ENCODE data around the gene FAN1. TPM values are rescaled to one million over a fixed set of nuclear protein-coding genes. Genes with fewer than 3 reads are reported as not detected.

Gene FAN1
- total RNA-seq, 1 donor from 2014 or later, result 32.3 TPM

DNA sequence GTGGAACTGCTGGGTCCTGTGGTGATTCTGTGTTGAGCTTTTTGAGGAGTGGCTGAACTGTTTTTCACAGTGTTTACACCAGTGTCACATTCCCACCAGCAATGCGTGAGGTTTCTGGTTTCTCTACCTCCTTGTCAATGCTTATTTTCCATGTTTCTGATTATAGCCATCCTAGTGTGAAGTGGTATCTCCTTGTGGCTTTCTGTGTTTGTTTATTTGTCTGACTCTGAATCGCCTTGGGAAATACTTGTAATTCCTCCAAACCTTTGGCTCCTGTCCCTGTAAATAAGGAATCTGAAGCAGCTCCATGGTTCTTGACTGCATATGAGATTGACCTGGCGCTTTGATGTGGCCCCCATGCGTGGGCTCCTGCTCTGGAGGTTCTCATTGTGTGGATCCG lies 20.6 kb downstream of the FAN1 start:
- TF ChIP-seq, protein P1, sequence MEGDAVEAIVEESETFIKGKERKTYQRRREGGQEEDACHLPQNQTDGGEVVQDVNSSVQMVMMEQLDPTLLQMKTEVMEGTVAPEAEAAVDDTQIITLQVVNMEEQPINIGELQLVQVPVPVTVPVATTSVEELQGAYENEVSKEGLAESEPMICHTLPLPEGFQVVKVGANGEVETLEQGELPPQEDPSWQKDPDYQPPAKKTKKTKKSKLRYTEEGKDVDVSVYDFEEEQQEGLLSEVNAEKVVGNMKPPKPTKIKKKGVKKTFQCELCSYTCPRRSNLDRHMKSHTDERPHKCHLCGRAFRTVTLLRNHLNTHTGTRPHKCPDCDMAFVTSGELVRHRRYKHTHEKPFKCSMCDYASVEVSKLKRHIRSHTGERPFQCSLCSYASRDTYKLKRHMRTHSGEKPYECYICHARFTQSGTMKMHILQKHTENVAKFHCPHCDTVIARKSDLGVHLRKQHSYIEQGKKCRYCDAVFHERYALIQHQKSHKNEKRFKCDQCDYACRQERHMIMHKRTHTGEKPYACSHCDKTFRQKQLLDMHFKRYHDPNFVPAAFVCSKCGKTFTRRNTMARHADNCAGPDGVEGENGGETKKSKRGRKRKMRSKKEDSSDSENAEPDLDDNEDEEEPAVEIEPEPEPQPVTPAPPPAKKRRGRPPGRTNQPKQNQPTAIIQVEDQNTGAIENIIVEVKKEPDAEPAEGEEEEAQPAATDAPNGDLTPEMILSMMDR (IDR thresholded peaks at IDR 0.05; ENCODE audit: unreplicated experiment), result no peak
- no peak for DNase-seq (ENCODE audit: low spot score in 2 of 2, unreplicated experiment in 2 of 2)
- Mint-ChIP-seq H3K27ac (no peak overlapping the region), H3K36me3 (peaks cover 19% of the 10 kb centered on the region), H3K27me3 (ENCODE audit: low read depth) (no peaks in the 10 kb centered on the region), H3K4me1 (no peaks in the 10 kb centered on the region), H3K4me3 (no peak overlapping the region), H3K9me3 (no peaks in the 10 kb centered on the region)

DNA sequence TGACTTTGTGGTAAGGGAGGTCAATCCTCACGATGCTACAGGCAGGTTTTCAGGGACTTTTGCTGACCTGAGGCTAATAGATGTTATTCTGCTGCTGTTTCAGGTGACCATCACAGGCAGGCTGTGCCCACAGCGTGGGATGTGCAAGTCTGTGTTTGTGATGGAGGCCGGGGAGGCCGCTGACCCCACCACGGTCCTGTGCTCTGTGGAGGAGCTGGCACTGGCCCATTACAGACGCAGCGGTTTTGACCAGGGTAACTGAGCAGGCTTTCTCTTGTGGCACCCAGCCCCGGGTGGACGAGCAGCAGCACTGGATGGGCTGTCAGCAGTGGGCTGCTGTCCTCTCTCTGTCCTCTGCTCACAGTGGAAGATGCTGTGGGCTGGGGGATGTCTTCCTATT lies 22.0 kb downstream of the FAN1 start:
- H3K36me3 Mint-ChIP-seq, result peaks cover 20% of the 10 kb centered on the region
- no peak overlapping the region for H3K27ac Mint-ChIP-seq
- no peak for DNase-seq (ENCODE audit: low spot score in 2 of 2, unreplicated experiment in 2 of 2)
- H3K4me3 Mint-ChIP-seq, result no peak overlapping the region
- H3K27me3 Mint-ChIP-seq (ENCODE audit: low read depth), result no peaks in the 10 kb centered on the region
- TF ChIP-seq, protein P1 (IDR thresholded peaks at IDR 0.05; ENCODE audit: unreplicated experiment), result no peak
- H3K9me3 Mint-ChIP-seq, result no peaks in the 10 kb centered on the region
- H3K4me1 Mint-ChIP-seq, result no peaks in the 10 kb centered on the region

- TF ChIP-seq, protein P1 (IDR thresholded peaks at IDR 0.05; ENCODE audit: unreplicated experiment), result no peak
- Mint-ChIP-seq H3K9me3 (no peaks in the 10 kb centered on the region), H3K27ac (no peak overlapping the region), H3K36me3 (peaks cover 24% of the 10 kb centered on the region), H3K4me3 (no peak overlapping the region), H3K27me3 (ENCODE audit: low read depth) (no peaks in the 10 kb centered on the region), H3K4me1 (no peaks in the 10 kb centered on the region)
- DNase-seq (ENCODE audit: low spot score in 2 of 2, unreplicated experiment in 2 of 2), result no peak
Observed at GRCh38 chr15:30926161-30926560, 22.4 kb downstream of the FAN1 start.

- TF ChIP-seq, protein P1 (IDR thresholded peaks at IDR 0.05; ENCODE audit: unreplicated experiment), result no peak
- Mint-ChIP-seq H3K4me3 (no peak overlapping the region), H3K27me3 (ENCODE audit: low read depth) (no peaks in the 10 kb centered on the region), H3K27ac (no peak overlapping the region), H3K9me3 (no peaks in the 10 kb centered on the region), H3K36me3 (peaks cover 27% of the 10 kb centered on the region), H3K4me1 (no peaks in the 10 kb centered on the region)
- DNase-seq (ENCODE audit: low spot score in 2 of 2, unreplicated experiment in 2 of 2), result no peak
Observed at GRCh38 chr15:30927148-30927761, 23.5 kb downstream of the FAN1 start.

DNA sequence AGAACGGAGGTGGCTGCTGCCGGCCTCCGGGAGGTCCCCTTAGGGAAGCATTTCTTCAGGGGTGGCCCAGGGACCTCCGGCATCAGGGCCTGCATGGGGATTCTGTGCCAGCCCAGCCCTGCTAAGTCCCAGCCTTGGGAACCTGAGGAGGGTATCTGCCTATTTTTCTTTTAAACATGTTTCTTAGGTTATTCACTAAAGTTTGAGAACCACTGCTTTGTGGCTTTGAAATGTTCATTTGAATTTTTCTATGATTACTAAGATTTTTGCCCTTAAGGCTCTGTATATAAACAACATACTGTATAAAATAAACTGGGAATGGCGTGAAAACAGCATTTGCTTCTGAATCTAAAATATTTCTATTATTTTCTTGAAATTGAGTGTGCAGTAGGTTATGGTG lies 24.4 kb downstream of the FAN1 start:
- no peak overlapping the region for H3K4me3 Mint-ChIP-seq
- H3K9me3 Mint-ChIP-seq, result no peaks in the 10 kb centered on the region
- TF ChIP-seq, protein P1 (IDR thresholded peaks at IDR 0.05; ENCODE audit: unreplicated experiment), result no peak
- H3K36me3 Mint-ChIP-seq, result peaks cover 31% of the 10 kb centered on the region
- H3K27ac Mint-ChIP-seq, result no peak overlapping the region
- DNase-seq (ENCODE audit: low spot score in 2 of 2, unreplicated experiment in 2 of 2), result no peak
- no peaks in the 10 kb centered on the region for H3K4me1 Mint-ChIP-seq
- H3K27me3 Mint-ChIP-seq (ENCODE audit: low read depth), result no peaks in the 10 kb centered on the region

Data from mesothelial cell of epicardium (in vitro differentiated cells).